K562 (cell line): Measurements from ENCODE around the gene CDADC1. TPM values are rescaled to one million over a fixed set of nuclear protein-coding genes. Genes with fewer than 3 reads are reported as not detected.
A peak's percentile ranks its signal among the peaks of the same experiment; 100 is the strongest.

Source experiments
- ATAC-seq: fragments of 200-7000 bp; cut with Tn5 transposase; 3 replicates; pipeline ENCODE4 v1.9.1; 2020; ENCODE audit warnings: moderate library complexity
- BruUV-seq: library from RNA; stranded (reverse); fragments of 400-500 nt; replicated peaks from 2 replicates; lab custom pipeline; 2021; lab: Mats Ljungman, UMichigan
- CTCF ChIA-PET: fragments of 300-600 bp; formaldehyde crosslinking; extraction: SDS; loops from one replicate; lab custom pipeline; 2021; ENCODE audit warnings: low intra/inter-chr PET ratio; lab: Yijun Ruan, JAX
- POLR2A ChIA-PET: fragments of 300-600, 350-650 bp; sonication (Branson Sonifier 250); formaldehyde crosslinking; extraction: SDS; loops from one replicate; lab custom pipeline; 2021; ENCODE audit warnings: antibody characterized with exemption, inconsistent platforms; lab: Yijun Ruan, JAX
- DNase-seq, 4 experiments: peaks; one replicate each; pipeline versions ENCODE4 v3.0.0 to v3.0.0-alpha.2; 2011 to 2018; ENCODE audit warnings: low spot score in 3 of 4, mixed read lengths in 3 of 4; ENCODE audit errors: extremely low read depth in 1 of 4
- FAIRE-seq: peaks from 2 replicates; lab custom pipeline; 2011; peaks lifted over from hg19 to GRCh38; lab: Jason Lieb, UNC
- H2AFZ ChIP-seq: 2 replicates; pipeline ENCODE4 v1.6.0; 2011; ENCODE audit warnings: low read depth, low read length, control low read depth, inconsistent platforms
- H3K27ac ChIP-seq: fragments of 200-600 bp; 3 replicates; pipeline ENCODE4 v1.8.0; 2011; ENCODE audit warnings: low read depth, mild to moderate bottlenecking, control low read depth, inconsistent platforms, low read length, moderate library complexity, mixed read lengths; ENCODE audit errors: extremely low read depth
- H3K27me3 ChIP-seq, 2 experiments: fragments of 300-600 bp in 1 of 2; 2 replicates in 1 of 2; 3 replicates in 1 of 2; pipeline versions ENCODE4 v1.6.0 to v1.8.0; 2011; ENCODE audit warnings: inconsistent platforms in 2 of 2, low read length in 2 of 2, mild to moderate bottlenecking in 1 of 2, mixed read lengths in 1 of 2, moderate library complexity in 1 of 2; ENCODE audit not compliant: control insufficient read depth in 2 of 2, insufficient read depth in 2 of 2
- H3K36me3 ChIP-seq: fragments of 300-600 bp; 3 replicates; pipeline ENCODE4 v1.8.0; 2011; ENCODE audit warnings: mild to moderate bottlenecking, low read length, inconsistent platforms; ENCODE audit not compliant: control insufficient read depth, insufficient read depth
- H3K4me1 ChIP-seq, 2 experiments: fragments of 200-600 bp in 1 of 2; replicated peaks in 1 of 2; 2 replicates in 1 of 2; 3 replicates in 1 of 2; pipeline versions ENCODE4 v1.5.1 to v1.8.0; 2011; ENCODE audit warnings: inconsistent platforms in 2 of 2, low read length in 2 of 2, mild to moderate bottlenecking in 1 of 2, mixed read lengths in 1 of 2, moderate library complexity in 1 of 2; ENCODE audit not compliant: control insufficient read depth in 2 of 2, insufficient read depth in 2 of 2
- H3K4me2 ChIP-seq: 2 replicates; pipeline ENCODE4 v1.6.1; 2011; ENCODE audit warnings: low read length, control low read depth, inconsistent platforms, mixed read lengths; ENCODE audit not compliant: insufficient read depth
- H3K4me3 ChIP-seq: fragments of 200-600 bp; sonication (generic), shearing (Covaris generic); 2 replicates; pipeline ENCODE4 v1.5.1; 2016; ENCODE audit warnings: control low read depth, inconsistent platforms
- H3K79me2 ChIP-seq: fragments of 200-600 bp; 3 replicates; pipeline ENCODE4 v1.8.0; 2011; ENCODE audit warnings: low read length, inconsistent platforms; ENCODE audit not compliant: control insufficient read depth, insufficient read depth
- H3K9ac ChIP-seq, 2 experiments: 2 replicates each; pipeline versions ENCODE4 v1.6.0 to v1.6.1; 2011; ENCODE audit warnings: low read depth in 2 of 2, low read length in 2 of 2, control low read depth in 1 of 2, inconsistent platforms in 1 of 2, mild to moderate bottlenecking in 1 of 2, mixed read lengths in 1 of 2; ENCODE audit not compliant: insufficient read depth in 1 of 2
- H3K9me1 ChIP-seq: one replicate; pipeline ENCODE4 v1.6.0; 2011; ENCODE audit warnings: inconsistent platforms, mild to moderate bottlenecking, low read length, moderate library complexity; ENCODE audit not compliant: control insufficient read depth, insufficient read depth
- H3K9me3 ChIP-seq: replicated peaks from 2 replicates; pipeline ENCODE4 v1.5.1; 2011; ENCODE audit warnings: low read depth, low read length, inconsistent platforms; ENCODE audit not compliant: control insufficient read depth, insufficient read depth
- H4K20me1 ChIP-seq: replicated peaks from 2 replicates; pipeline ENCODE4 v1.6.1; 2011; ENCODE audit warnings: low read length, inconsistent platforms, mixed read lengths; ENCODE audit not compliant: control insufficient read depth, insufficient read depth
- DDX20 ChIP-seq: fragments of 450-650 bp; IDR thresholded peaks from 2 replicates; pipeline ENCODE4 v1.6.1; 2016; ENCODE audit warnings: missing genetic modification characterization, low read depth, mild to moderate bottlenecking, missing compliant biosample characterization, moderate library complexity
- IRF2 ChIP-seq: sonication (generic); formaldehyde crosslinking; IDR thresholded peaks from 2 replicates; pipeline ENCODE4 v1.8.1; 2022; ENCODE audit warnings: mild to moderate bottlenecking, missing genetic modification reagents
- KDM2B ChIP-seq: fragments of 250-450 bp; sonication (Bioruptor Pico); IDR thresholded peaks from 2 replicates; pipeline ENCODE4 v1.8.0; 2021; ENCODE audit warnings: mild to moderate bottlenecking, moderate library complexity
- L3MBTL2 ChIP-seq: fragments of 450-650 bp; IDR thresholded peaks from 2 replicates; pipeline ENCODE4 v1.6.1; 2016; ENCODE audit warnings: mild to moderate bottlenecking, moderate library complexity
- POLR2AphosphoS2 ChIP-seq: IDR thresholded peaks from 2 replicates; pipeline ENCODE4 v1.6.1; 2012; ENCODE audit warnings: low read length, improper control_type of control experiment
- SLC30A9 ChIP-seq: fragments of 250-450 bp; sonication (Bioruptor Pico); IDR thresholded peaks from 2 replicates; pipeline ENCODE4 v1.8.0; 2022; ENCODE audit warnings: mild to moderate bottlenecking, moderate library complexity
- SPI1 ChIP-seq: IDR thresholded peaks from 2 replicates; pipeline ENCODE4 v1.6.1; 2011; ENCODE audit warnings: low read depth, low read length, control low read depth, borderline replicate concordance
- TRIM24 ChIP-seq, 2 experiments: fragments of 450-650 bp; IDR thresholded peaks; 2 replicates each; pipeline ENCODE4 v1.6.1; 2016
- ZBTB8A ChIP-seq: fragments of 450-650 bp; IDR thresholded peaks from 2 replicates; pipeline ENCODE4 v1.6.1; 2018; ENCODE audit warnings: mild to moderate bottlenecking, moderate library complexity; ENCODE audit not compliant: partially characterized antibody
- ZNF551 ChIP-seq: fragments of 250-450 bp; sonication (Bioruptor Pico); IDR thresholded peaks from 2 replicates; pipeline ENCODE4 v1.5.0; 2021; ENCODE audit warnings: mild to moderate bottlenecking, moderate library complexity
- ZNF77 ChIP-seq: fragments of 250-450 bp; sonication (Bioruptor Pico); IDR thresholded peaks from 2 replicates; pipeline ENCODE4 v1.5.0; 2020
- WGBS: fragments of 100-300 bp; shearing (Covaris generic); methylation state at CpG from one replicate; pipeline ENCODE4 v1.1.6; 2016; ENCODE audit warnings: low coverage, mixed read lengths; ENCODE audit not compliant: insufficient coverage; ENCODE audit errors: missing lambda C conversion rate; 5-methylcytosine and 5-hydroxymethylcytosine counted together
- in situ Hi-C: fragments of 300-500 bp; cut with MboI; formaldehyde crosslinking; loops from 4 replicates; pipeline ENCODE4 v1.15.0; 2018; ENCODE audit warnings: inconsistent platforms, mixed read lengths
- intact Hi-C: fragments of 100-400 bp; cut with micrococcal nuclease; formaldehyde crosslinking; loops from 2 replicates; pipeline ENCODE4 v1.14.2; 2022
- polyA plus RNA-seq, 8 experiments: library from polyadenylated mRNA; depleted of rRNA in 4 of 8; stranded (reverse) in 5 of 8; unstranded in 3 of 8; fragments of >200 nt; fragmentation: Nextera tagmentation in 2 of 8; fragmentation: Illumina TruSeq in 1 of 8; extraction: Ambion mirVana in 2 of 8; extraction: Trizol in 1 of 8; gene quantifications; 2 replicates each; pipeline versions ENCODE4 v1.2.1 to v1.2.3, GENCODE V29; 2011 to 2014; ENCODE audit warnings: inconsistent platforms in 1 of 8, missing spikeins in 1 of 8
- total RNA-seq, 7 experiments: library from RNA; depleted of rRNA in 6 of 7; stranded (reverse); fragments of >200 nt in 6 of 7; fragmentation: Illumina TruSeq in 2 of 7; extraction: Trizol in 2 of 7; gene quantifications; 2 replicates each; pipeline versions ENCODE4 v1.2.1 to v1.2.3, GENCODE V29; 2011 to 2021; ENCODE audit warnings: low replicate concordance in 1 of 7
- TF ChIP-seq, protein P1 (sequence below): fragments of 250-450 bp; sonication (Bioruptor Pico); IDR thresholded peaks from 2 replicates; pipeline ENCODE4 v1.4.0; 2020; ENCODE audit warnings: borderline replicate concordance
- TF ChIP-seq, protein P2 (sequence below): fragments of 250-450 bp; sonication (Bioruptor Pico); IDR thresholded peaks from 2 replicates; pipeline ENCODE4 v1.8.0; 2021; ENCODE audit warnings: moderate library complexity, mild to moderate bottlenecking, inconsistent platforms

The CDADC1 gene
- total and polyA plus RNA-seq, 9 of the 15 experiments (the other 6 are each of a cell fraction or from before 2014, with no cell fraction given), result 4.1 to 11.8 (median 6.3) TPM

DNA sequence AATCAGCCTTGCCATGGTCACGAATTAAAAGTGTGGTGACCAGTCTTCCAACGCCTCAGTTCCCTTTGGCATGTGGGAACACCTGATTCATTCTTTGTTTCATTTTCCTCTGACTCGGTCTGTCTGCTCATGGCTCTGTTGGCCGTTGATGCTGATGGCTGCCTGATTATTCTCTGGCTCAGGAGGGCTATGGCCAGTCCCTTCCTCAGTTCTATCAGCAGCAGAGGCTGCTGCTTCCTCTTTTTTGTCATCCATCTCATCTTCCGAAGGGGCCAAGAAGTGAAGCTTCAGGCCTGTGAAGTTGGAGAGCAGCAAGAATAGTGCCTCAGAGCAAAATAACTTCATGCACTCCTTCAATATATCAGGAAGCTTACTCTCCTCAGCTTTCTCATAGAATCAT is 37.1 kb upstream of the CDADC1 start:
- H3K4me2 ChIP-seq, result no peak overlapping the region
- peaks cover 9% of the 10 kb centered on the region; the same call in 2 of the 3 replicates for H3K36me3 ChIP-seq
- H3K27me3 ChIP-seq, result no peaks in the 10 kb centered on the region
- H3K27ac ChIP-seq, result no peak overlapping the region
- no peak overlapping the region for H3K9ac ChIP-seq
- 52% methylated on average over 5 of the region's 5 CpGs for WGBS
- peaks cover 0 to 3% of the 10 kb centered on the region in 2 experiments; a peak in 2 of 5 replicates for H3K4me1 ChIP-seq
- in situ Hi-C loops, result no loop called here
- H4K20me1 ChIP-seq, result no peaks in the 10 kb centered on the region
- FAIRE-seq (no peak), DNase-seq (no peak)
- no peaks in the 10 kb centered on the region for H3K9me3 ChIP-seq
- BruUV-seq, result no TSS peak
- no peak overlapping the region for H2AFZ ChIP-seq
- TF ChIP-seq DDX20 (tag) (no peak), SPI1 (peak; percentile 21; the same call in 1 of the 2 replicates)
- TF ChIP-seq, all 486 proteins: peak for 1
- no peaks in the 10 kb centered on the region for H3K79me2 ChIP-seq
- no peak; the same call in 1 of the 3 replicates for ATAC-seq
- ChIA-PET POLR2A (interaction anchor here (0.8 kb wide), 2 partner anchors 19 to 233 kb away, joined by 3 to 4 read pairs; no protein-coding TSS in a partner anchor), CTCF (no interaction called here)
- no peak overlapping the region for H3K4me3 ChIP-seq
- intact Hi-C loops, result no loop called here
- no peaks in the 10 kb centered on the region for H3K9me1 ChIP-seq

DNA sequence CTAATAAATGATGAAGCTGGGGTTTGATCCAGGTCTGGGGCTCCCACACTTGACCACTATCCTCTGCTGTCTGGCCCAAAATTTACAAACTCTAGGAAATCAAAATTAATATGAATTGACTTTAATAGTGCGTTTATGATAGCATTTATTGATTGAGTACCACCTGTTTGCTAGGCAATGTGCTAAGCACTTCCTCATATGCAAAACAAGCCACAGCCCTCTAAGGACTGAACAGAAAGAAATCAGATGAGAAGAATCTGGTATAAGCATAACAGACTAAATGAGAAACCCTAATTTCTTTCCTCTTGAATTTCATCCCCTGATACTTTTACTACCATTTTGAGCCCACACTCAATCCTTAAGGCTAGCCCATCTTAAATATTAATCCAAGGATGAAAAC is 34.2 kb upstream of the CDADC1 start:
- no TSS peak for BruUV-seq
- H3K27ac ChIP-seq, result no peak overlapping the region
- no peaks in the 10 kb centered on the region for H4K20me1 ChIP-seq
- H3K9me3 ChIP-seq, result no peaks in the 10 kb centered on the region
- in situ Hi-C loops (no loop called here), intact Hi-C loops (no loop called here)
- ATAC-seq (no peak), DNase-seq (no peak), FAIRE-seq (no peak)
- ChIA-PET CTCF (no interaction called here), POLR2A (no interaction called here)
- no peaks in the 10 kb centered on the region for H3K79me2 ChIP-seq
- H3K9ac ChIP-seq, result no peak overlapping the region
- H3K27me3 ChIP-seq, result peaks cover 0 to 4% of the 10 kb centered on the region in 2 experiments; a peak in 2 of 5 replicates
- 56% methylated on average over 1 of the region's 1 CpG for WGBS
- no peaks in the 10 kb centered on the region for H3K36me3 ChIP-seq
- no peak overlapping the region for H3K4me3 ChIP-seq
- no peak overlapping the region for H2AFZ ChIP-seq
- no peak overlapping the region for H3K4me2 ChIP-seq
- H3K4me1 ChIP-seq, result peaks cover 0 to 3% of the 10 kb centered on the region in 2 experiments; a peak in 2 of 5 replicates
- no peaks in the 10 kb centered on the region for H3K9me1 ChIP-seq
- TF ChIP-seq L3MBTL2 (no peak), KDM2B (CRISPR knock-in tag) (no peak), ZNF551 (CRISPR knock-in tag) (no peak), IRF2 (no peak), ZBTB8A (no peak), TRIM24 (IDR thresholded peaks at IDR 0.05) (no peak), POLR2AphosphoS2 (no peak), SLC30A9 (CRISPR knock-in tag) (no peak), ZNF77 (no peak)
- TF ChIP-seq, protein P1, sequence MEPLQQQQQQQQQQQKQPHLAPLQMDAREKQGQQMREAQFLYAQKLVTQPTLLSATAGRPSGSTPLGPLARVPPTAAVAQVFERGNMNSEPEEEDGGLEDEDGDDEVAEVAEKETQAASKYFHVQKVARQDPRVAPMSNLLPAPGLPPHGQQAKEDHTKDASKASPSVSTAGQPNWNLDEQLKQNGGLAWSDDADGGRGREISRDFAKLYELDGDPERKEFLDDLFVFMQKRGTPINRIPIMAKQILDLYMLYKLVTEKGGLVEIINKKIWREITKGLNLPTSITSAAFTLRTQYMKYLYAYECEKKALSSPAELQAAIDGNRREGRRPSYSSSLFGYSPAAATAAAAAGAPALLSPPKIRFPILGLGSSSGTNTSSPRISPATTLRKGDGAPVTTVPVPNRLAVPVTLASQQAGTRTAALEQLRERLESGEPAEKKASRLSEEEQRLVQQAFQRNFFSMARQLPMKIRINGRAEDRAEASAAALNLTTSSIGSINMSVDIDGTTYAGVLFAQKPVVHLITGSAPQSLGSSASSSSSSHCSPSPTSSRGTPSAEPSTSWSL (CRISPR knock-in tag), result no peak
- TF ChIP-seq, protein P2, sequence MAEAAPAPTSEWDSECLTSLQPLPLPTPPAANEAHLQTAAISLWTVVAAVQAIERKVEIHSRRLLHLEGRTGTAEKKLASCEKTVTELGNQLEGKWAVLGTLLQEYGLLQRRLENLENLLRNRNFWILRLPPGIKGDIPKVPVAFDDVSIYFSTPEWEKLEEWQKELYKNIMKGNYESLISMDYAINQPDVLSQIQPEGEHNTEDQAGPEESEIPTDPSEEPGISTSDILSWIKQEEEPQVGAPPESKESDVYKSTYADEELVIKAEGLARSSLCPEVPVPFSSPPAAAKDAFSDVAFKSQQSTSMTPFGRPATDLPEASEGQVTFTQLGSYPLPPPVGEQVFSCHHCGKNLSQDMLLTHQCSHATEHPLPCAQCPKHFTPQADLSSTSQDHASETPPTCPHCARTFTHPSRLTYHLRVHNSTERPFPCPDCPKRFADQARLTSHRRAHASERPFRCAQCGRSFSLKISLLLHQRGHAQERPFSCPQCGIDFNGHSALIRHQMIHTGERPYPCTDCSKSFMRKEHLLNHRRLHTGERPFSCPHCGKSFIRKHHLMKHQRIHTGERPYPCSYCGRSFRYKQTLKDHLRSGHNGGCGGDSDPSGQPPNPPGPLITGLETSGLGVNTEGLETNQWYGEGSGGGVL, result no peak
